GM18508 (cell line): Measurements from ENCODE around the gene DDAH1.
"Not testable (repeated sequence)": the region's sequence is repeated elsewhere in the genome, so short reads cannot be mapped to it uniquely, and the experiment has no call there.

ENCODE experiments used
- ATAC-seq: cut with Tn5 transposase; IDR thresholded peaks from one replicate; pipeline ENCODE4 v1.9.1; 2021; ENCODE audit warnings: moderate number of reproducible peaks; ENCODE audit not compliant: insufficient read depth, unreplicated experiment

DDAH1 gene

GRCh38 chr1:85473390-85473789, 8.4 kb upstream of the DDAH1 start:
- no peak for ATAC-seq

- no peak for ATAC-seq
Observed at GRCh38 chr1:85471558-85471957, 6.6 kb upstream of the DDAH1 start.

GRCh38 chr1:85470130-85470529, 5.2 kb upstream of the DDAH1 start:
- ATAC-seq: not testable (repeated sequence)

- ATAC-seq: no peak
Observed at GRCh38 chr1:85467929-85468540, 3.1 kb upstream of the DDAH1 start.

- no peak for ATAC-seq
Observed at GRCh38 chr1:85467036-85467435, 2.1 kb upstream of the DDAH1 start.

GRCh38 chr1:85465786-85466134, 801 bp upstream of the DDAH1 start:
- no peak for ATAC-seq

GRCh38 chr1:85464497-85465098, 361 bp downstream of the DDAH1 start:
- ATAC-seq: no peak

GRCh38 chr1:85463731-85464496, 1.0 kb downstream of the DDAH1 start:
- no peak for ATAC-seq

- no peak for ATAC-seq
Observed at GRCh38 chr1:85462931-85463649, 1.9 kb downstream of the DDAH1 start.

- no peak for ATAC-seq
Observed at GRCh38 chr1:85461216-85461918, 3.6 kb downstream of the DDAH1 start.

- no peak for ATAC-seq
Observed at GRCh38 chr1:85460555-85461088, 4.3 kb downstream of the DDAH1 start.

GRCh38 chr1:85459290-85459689, 5.7 kb downstream of the DDAH1 start:
- ATAC-seq: no peak

GRCh38 chr1:85454214-85454613, 10.7 kb downstream of the DDAH1 start:
- no peak for ATAC-seq

GRCh38 chr1:85453640-85454194, 11.2 kb downstream of the DDAH1 start:
- ATAC-seq: no peak

GRCh38 chr1:85452948-85453347, 12.0 kb downstream of the DDAH1 start:
- ATAC-seq: no peak

- ATAC-seq: no peak
Observed at GRCh38 chr1:85451236-85451830, 13.6 kb downstream of the DDAH1 start.

GRCh38 chr1:85450832-85451231, 14.1 kb downstream of the DDAH1 start:
- ATAC-seq: no peak

GRCh38 chr1:85449356-85449755, 15.6 kb downstream of the DDAH1 start:
- ATAC-seq: no peak

- no peak for ATAC-seq
Observed at GRCh38 chr1:85448358-85448757, 16.6 kb downstream of the DDAH1 start.
